Spinal cord (tissue), 10 donors: ENCODE data around the gene FHOD3. TPM values are rescaled to one million over a fixed set of nuclear protein-coding genes. Genes with fewer than 3 reads are reported as not detected.
A peak's percentile ranks its signal among the peaks of the same experiment; 100 is the strongest.

Experiments used
- DNase-seq, 6 donors: peaks; one replicate each; pipeline versions ENCODE4 v3.0.0 to v3.0.0-alpha.2; 2013 to 2015; ENCODE audit warnings: low spot score in 6 of 6, low read depth in 4 of 6
- H3K27ac ChIP-seq: one replicate; pipeline ENCODE4 v1.5.1; 2013; ENCODE audit warnings: low read depth, low read length, control low read depth
- H3K27me3 ChIP-seq: one replicate; pipeline ENCODE4 v1.6.1; 2013; ENCODE audit warnings: low read length; ENCODE audit not compliant: control insufficient read depth, insufficient read depth
- H3K36me3 ChIP-seq: one replicate; pipeline ENCODE4 v1.6.1; 2013; ENCODE audit warnings: low read length; ENCODE audit not compliant: control insufficient read depth, insufficient read depth
- H3K4me1 ChIP-seq: one replicate; pipeline ENCODE4 v1.6.1; 2013; ENCODE audit warnings: low read length; ENCODE audit not compliant: control insufficient read depth, insufficient read depth
- H3K4me3 ChIP-seq: one replicate; pipeline ENCODE4 v1.5.1; 2013; ENCODE audit warnings: low read depth, low read length, control low read depth
- H3K9me3 ChIP-seq: one replicate; pipeline ENCODE4 v1.6.1; 2013; ENCODE audit warnings: low read length; ENCODE audit not compliant: control insufficient read depth, insufficient read depth
- WGBS: methylation state at CpG from one replicate; pipeline ENCODE4 v1.1.5; 2013; ENCODE audit warnings: missing lambda C conversion rate; ENCODE audit not compliant: insufficient coverage; 5-methylcytosine and 5-hydroxymethylcytosine counted together
- polyA plus RNA-seq, 2 donors: library from polyadenylated mRNA; unstranded; fragments of 120-200 nt; gene quantifications; one replicate each; pipeline ENCODE4 v1.2.1, GENCODE V29; 2013; ENCODE audit not compliant: insufficient read length in 2 of 2
- total RNA-seq, 2 donors: library from RNA; depleted of rRNA in 1 of 2; stranded (reverse); fragments of 120-200 nt in 1 of 2; fragments of >200 nt in 1 of 2; gene quantifications; one replicate each; pipeline versions ENCODE4 v1.2.3 to v1.2.4, GENCODE V29; 2013 to 2014
- donor health status: healthy.

Gene FHOD3
- total and polyA plus RNA-seq, 4 donors = 30.0 to 53.4 (median 52.1) TPM

GRCh38 chr18:36396190-36396589, 98.7 kb downstream of the FHOD3 start:
- no peak overlapping the region for H3K27ac ChIP-seq
- H3K4me3 ChIP-seq = no peak overlapping the region
- H3K27me3 ChIP-seq = no peaks in the 10 kb centered on the region
- no peaks in the 10 kb centered on the region for H3K4me1 ChIP-seq
- no peak for DNase-seq
- H3K36me3 ChIP-seq = no peaks in the 10 kb centered on the region
- no peaks in the 10 kb centered on the region for H3K9me3 ChIP-seq

- Histone ChIP-seq H3K27me3 (no peaks in the 10 kb centered on the region), H3K27ac (no peak overlapping the region)
Measured at GRCh38 chr18:36397033-36397432, 99.5 kb downstream of the FHOD3 start.

GRCh38 chr18:36398419-36398818, 100.9 kb downstream of the FHOD3 start:
- no peak overlapping the region for H3K4me3 ChIP-seq
- WGBS = 80% methylated on average over 2 of the region's 3 CpGs
- H3K36me3 ChIP-seq = no peaks in the 10 kb centered on the region
- DNase-seq = no peak
- H3K9me3 ChIP-seq = no peaks in the 10 kb centered on the region
- H3K27me3 ChIP-seq = no peaks in the 10 kb centered on the region
- H3K4me1 ChIP-seq = no peaks in the 10 kb centered on the region
- H3K27ac ChIP-seq = no peak overlapping the region

More at GRCh38 chr18:36397033-36397432, 99.5 kb downstream of the FHOD3 start:
- Histone ChIP-seq H3K4me3 (no peak overlapping the region), H3K4me1 (no peaks in the 10 kb centered on the region), H3K9me3 (no peaks in the 10 kb centered on the region), H3K36me3 (no peaks in the 10 kb centered on the region)
- no peak for DNase-seq

- no peaks in the 10 kb centered on the region for H3K36me3 ChIP-seq
- H3K4me1 ChIP-seq = no peaks in the 10 kb centered on the region
- no peak overlapping the region for H3K27ac ChIP-seq
- DNase-seq = no peak
- WGBS = 81% methylated on average over 3 of the region's 4 CpGs
- H3K9me3 ChIP-seq = no peaks in the 10 kb centered on the region
- H3K27me3 ChIP-seq = no peaks in the 10 kb centered on the region
- H3K4me3 ChIP-seq = no peak overlapping the region
Measured at GRCh38 chr18:36399055-36399454, 101.5 kb downstream of the FHOD3 start.

- whole genome bisulfite sequencing = no CpG with 5 or more reads among the region's 2 CpGs
- no peaks in the 10 kb centered on the region for H3K4me1 ChIP-seq
- H3K9me3 ChIP-seq = no peaks in the 10 kb centered on the region
- H3K27ac ChIP-seq = no peak overlapping the region
- no peaks in the 10 kb centered on the region for H3K36me3 ChIP-seq
- H3K4me3 ChIP-seq = no peak overlapping the region
- H3K27me3 ChIP-seq = no peaks in the 10 kb centered on the region
- DNase-seq = no peak
Measured at GRCh38 chr18:36401462-36401861, 103.9 kb downstream of the FHOD3 start.

- Histone ChIP-seq H3K9me3 (no peaks in the 10 kb centered on the region), H3K36me3 (no peaks in the 10 kb centered on the region), H3K27ac (no peak overlapping the region), H3K27me3 (no peaks in the 10 kb centered on the region), H3K4me3 (no peak overlapping the region), H3K4me1 (no peaks in the 10 kb centered on the region)
- peak in 5 of 6 donors; percentile 17 to 79 (median 19) for DNase-seq
- 53% methylated on average over 7 of the region's 8 CpGs for WGBS
Measured at GRCh38 chr18:36402765-36403396, 105.4 kb downstream of the FHOD3 start.

GRCh38 chr18:36403896-36404820, 106.6 kb downstream of the FHOD3 start:
- no peak for DNase-seq
- Histone ChIP-seq H3K4me3 (no peak overlapping the region), H3K9me3 (no peaks in the 10 kb centered on the region), H3K27ac (no peak overlapping the region), H3K27me3 (no peaks in the 10 kb centered on the region), H3K4me1 (no peaks in the 10 kb centered on the region), H3K36me3 (no peaks in the 10 kb centered on the region)
- 82% methylated on average over 6 of the region's 6 CpGs for WGBS

GRCh38 chr18:36405611-36406010, 108.1 kb downstream of the FHOD3 start:
- no peaks in the 10 kb centered on the region for H3K27me3 ChIP-seq
- 100% methylated on average over 1 of the region's 2 CpGs for WGBS
- DNase-seq = no peak
- no peaks in the 10 kb centered on the region for H3K4me1 ChIP-seq
- no peaks in the 10 kb centered on the region for H3K9me3 ChIP-seq
- no peak overlapping the region for H3K27ac ChIP-seq
- no peak overlapping the region for H3K4me3 ChIP-seq
- H3K36me3 ChIP-seq = no peaks in the 10 kb centered on the region

- WGBS = 75% methylated on average over 4 of the region's 5 CpGs
Measured at GRCh38 chr18:36406805-36407204, 109.3 kb downstream of the FHOD3 start.

GRCh38 chr18:36408606-36409005, 111.1 kb downstream of the FHOD3 start:
- H3K4me3 ChIP-seq = no peak overlapping the region
- no peaks in the 10 kb centered on the region for H3K36me3 ChIP-seq
- DNase-seq = no peak
- H3K27me3 ChIP-seq = no peaks in the 10 kb centered on the region
- H3K4me1 ChIP-seq = no peaks in the 10 kb centered on the region
- H3K27ac ChIP-seq = no peak overlapping the region
- H3K9me3 ChIP-seq = no peaks in the 10 kb centered on the region
- 88% methylated on average over 5 of the region's 5 CpGs for WGBS

More at GRCh38 chr18:36406805-36407204, 109.3 kb downstream of the FHOD3 start:
- Histone ChIP-seq H3K27ac (no peak overlapping the region), H3K27me3 (no peaks in the 10 kb centered on the region), H3K4me3 (no peak overlapping the region), H3K4me1 (no peaks in the 10 kb centered on the region), H3K9me3 (no peaks in the 10 kb centered on the region), H3K36me3 (no peaks in the 10 kb centered on the region)
- DNase-seq = no peak
